Measurements from ENCODE around the gene AMY2A.
"Not testable (repeated sequence)": the region's sequence is repeated elsewhere in the genome, so short reads cannot be mapped to it uniquely, and the experiment has no call there.

The AMY2A gene

GRCh38 chr1:103616994-103617477 is at the start of gene AMY2A:
Gene AMY2A, plus strand, starts transcription at chr1:103617427. Its CDS starts 14 bp downstream, at chr1:103617441.
- H3K4me3 ChIP-seq (ENCODE audit: low read length); DNase-seq (ENCODE audit: low read depth): not testable (repeated sequence)

DNA sequence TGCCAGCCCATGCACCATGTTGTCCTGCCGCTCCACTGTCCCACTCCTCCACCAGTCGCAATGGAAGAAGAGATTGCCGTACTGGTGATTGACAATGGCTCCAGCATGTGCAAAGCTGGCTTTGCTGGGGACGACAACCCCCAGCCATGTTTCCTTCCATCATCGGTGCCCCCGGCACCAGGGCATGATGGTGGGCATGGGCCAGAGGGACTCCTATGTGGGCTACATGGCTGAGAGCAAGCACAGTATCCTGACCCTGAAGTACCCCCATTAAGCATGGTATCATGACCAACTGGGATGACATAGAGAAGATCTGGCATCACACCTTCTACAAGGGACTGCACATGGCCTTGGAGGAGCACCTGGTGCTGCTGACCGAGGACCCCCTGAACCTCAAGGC is 47.7 kb upstream of the AMY2A start:
- H3K4me3 ChIP-seq (ENCODE audit: low read length): no peak overlapping the region
- TF ChIP-seq, protein P1, sequence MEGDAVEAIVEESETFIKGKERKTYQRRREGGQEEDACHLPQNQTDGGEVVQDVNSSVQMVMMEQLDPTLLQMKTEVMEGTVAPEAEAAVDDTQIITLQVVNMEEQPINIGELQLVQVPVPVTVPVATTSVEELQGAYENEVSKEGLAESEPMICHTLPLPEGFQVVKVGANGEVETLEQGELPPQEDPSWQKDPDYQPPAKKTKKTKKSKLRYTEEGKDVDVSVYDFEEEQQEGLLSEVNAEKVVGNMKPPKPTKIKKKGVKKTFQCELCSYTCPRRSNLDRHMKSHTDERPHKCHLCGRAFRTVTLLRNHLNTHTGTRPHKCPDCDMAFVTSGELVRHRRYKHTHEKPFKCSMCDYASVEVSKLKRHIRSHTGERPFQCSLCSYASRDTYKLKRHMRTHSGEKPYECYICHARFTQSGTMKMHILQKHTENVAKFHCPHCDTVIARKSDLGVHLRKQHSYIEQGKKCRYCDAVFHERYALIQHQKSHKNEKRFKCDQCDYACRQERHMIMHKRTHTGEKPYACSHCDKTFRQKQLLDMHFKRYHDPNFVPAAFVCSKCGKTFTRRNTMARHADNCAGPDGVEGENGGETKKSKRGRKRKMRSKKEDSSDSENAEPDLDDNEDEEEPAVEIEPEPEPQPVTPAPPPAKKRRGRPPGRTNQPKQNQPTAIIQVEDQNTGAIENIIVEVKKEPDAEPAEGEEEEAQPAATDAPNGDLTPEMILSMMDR (IDR thresholded peaks at IDR 0.05; ENCODE audit: insufficient read depth, low read depth, low read length, missing control alignments): no peak
- DNase-seq (ENCODE audit: low read depth): no peak

DNA sequence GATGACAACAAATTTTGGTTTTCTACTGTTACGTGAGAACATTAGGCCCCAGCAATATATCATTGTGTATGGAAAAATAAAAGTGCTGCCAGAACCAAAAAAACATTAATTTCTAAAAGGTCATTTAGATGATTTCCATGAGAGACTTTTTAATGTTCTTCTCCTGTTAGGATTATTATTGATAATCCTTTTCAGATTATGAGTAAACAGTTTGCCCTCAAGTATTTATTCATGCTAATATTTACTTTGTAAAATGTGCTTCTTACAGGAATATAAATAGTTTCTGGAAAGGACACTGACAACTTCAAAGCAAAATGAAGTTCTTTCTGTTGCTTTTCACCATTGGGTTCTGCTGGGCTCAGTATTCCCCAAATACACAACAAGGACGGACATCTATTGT is 45.9 kb upstream of the AMY2A start, which contains the start of gene AMY2B:
TSS of gene AMY2B (plus strand) at position 301 of the 400 bp plus-strand sequence. CDS start at position 315, 14 bp downstream.
- H3K4me3 ChIP-seq (ENCODE audit: low read length); DNase-seq (ENCODE audit: low read depth): not testable (repeated sequence)

GRCh38 chr1:103576065-103576464 is 41.2 kb upstream of the AMY2A start:
- no peak overlapping the region for H3K4me3 ChIP-seq (ENCODE audit: low read length)
- no peak for DNase-seq (ENCODE audit: low read depth)
- TF ChIP-seq, protein P1 (IDR thresholded peaks at IDR 0.05; ENCODE audit: insufficient read depth, low read depth, low read length, missing control alignments): no peak

DNA sequence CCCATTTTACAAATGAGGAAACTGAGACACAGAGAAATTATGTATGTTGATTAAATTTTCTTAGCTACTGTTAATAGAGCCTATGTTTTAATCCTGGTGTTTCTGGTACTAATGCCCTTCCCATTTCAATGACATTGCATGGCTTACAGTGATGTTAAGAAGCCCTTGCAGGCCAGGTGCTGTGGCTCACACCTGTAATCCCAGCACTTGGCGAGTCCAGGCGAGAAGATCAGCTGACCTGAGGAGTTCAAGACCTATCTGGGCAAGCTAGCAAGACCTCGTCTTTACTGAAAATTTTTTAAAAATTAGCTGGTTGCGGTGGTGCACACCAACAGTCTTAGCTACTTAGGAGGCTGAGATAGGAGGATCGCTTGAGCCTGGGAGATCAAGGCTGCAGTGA is 40.4 kb upstream of the AMY2A start:
- H3K4me3 ChIP-seq (ENCODE audit: low read length); DNase-seq (ENCODE audit: low read depth): not testable (repeated sequence)

DNA sequence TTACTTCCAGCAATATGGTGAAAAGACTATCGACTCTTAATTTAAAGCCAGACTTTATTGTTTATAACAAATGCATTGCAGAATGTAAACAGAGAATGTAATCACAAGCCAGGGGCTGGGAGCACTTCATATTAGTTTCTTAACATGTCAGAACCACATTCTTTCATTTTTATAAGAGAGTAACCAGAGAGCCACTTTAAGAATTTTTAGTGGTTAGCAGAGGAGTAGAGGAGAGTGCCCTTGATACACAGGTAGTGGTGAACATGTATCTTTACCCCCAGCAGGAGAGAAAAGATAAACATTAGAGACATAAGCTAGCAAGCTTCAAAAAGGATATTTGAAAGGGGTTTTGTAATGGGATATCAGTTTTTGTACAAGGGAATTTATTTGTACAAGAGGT is 34.8 kb upstream of the AMY2A start:
- no peak overlapping the region for H3K4me3 ChIP-seq (ENCODE audit: low read length)
- DNase-seq (ENCODE audit: low read depth): no peak
- TF ChIP-seq, protein P1 (IDR thresholded peaks at IDR 0.05; ENCODE audit: insufficient read depth, low read depth, low read length, missing control alignments): no peak

- H3K4me3 ChIP-seq (ENCODE audit: low read length): no peak overlapping the region
- TF ChIP-seq, protein P1 (IDR thresholded peaks at IDR 0.05; ENCODE audit: insufficient read depth, low read depth, low read length, missing control alignments): no peak
- no peak for DNase-seq (ENCODE audit: low read depth)
Observed at GRCh38 chr1:103583887-103584286, 33.3 kb upstream of the AMY2A start.

DNA sequence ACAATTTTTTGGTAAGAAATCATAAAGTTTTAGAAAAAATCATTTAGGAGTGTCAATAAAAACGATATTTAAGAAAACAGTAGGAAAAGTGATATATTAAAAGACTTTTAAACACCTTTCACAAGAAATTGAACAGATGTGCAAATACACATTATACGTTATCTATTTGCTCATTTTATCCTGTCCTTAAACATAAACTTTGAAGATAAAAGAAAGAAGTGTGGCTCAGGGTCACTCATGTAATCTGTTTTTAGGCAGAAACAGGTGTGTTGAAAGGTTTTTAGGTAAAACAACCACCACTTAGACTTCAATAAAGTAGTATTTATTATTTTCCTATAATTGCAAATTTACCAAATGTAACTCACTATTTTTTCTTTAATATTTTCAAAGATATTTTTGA is 32.7 kb upstream of the AMY2A start:
- no peak for DNase-seq (ENCODE audit: low read depth)
- no peak overlapping the region for H3K4me3 ChIP-seq (ENCODE audit: low read length)
- TF ChIP-seq, protein P1 (IDR thresholded peaks at IDR 0.05; ENCODE audit: insufficient read depth, low read depth, low read length, missing control alignments): no peak

GRCh38 chr1:103602740-103603139 is 14.5 kb upstream of the AMY2A start:
- not testable (repeated sequence) for H3K4me3 ChIP-seq (ENCODE audit: low read length)

More at GRCh38 chr1:103602740-103603139, 14.5 kb upstream of the AMY2A start:
- DNase-seq (ENCODE audit: low read depth): not testable (repeated sequence)

Data from epithelial cell of esophagus (primary cell).